Ecto neural progenitor cell (in vitro differentiated cells): ENCODE data around the gene DIDO1.
A peak's percentile ranks its signal among the peaks of the same experiment; 100 is the strongest.
"Not testable (repeated sequence)": the region's sequence is repeated elsewhere in the genome, so short reads cannot be mapped to it uniquely, and the experiment has no call there.

Source experiments
- DNase-seq: peaks from one replicate; pipeline ENCODE4 v3.0.0-alpha.2; 2018; ENCODE audit warnings: low spot score

DIDO1 gene

GRCh38 chr20:62928246-62928939 is 2.1 kb upstream of the DIDO1 start:
- DNase-seq = no peak

GRCh38 chr20:62927128-62927705 is 912 bp upstream of the DIDO1 start:
- DNase-seq = no peak

GRCh38 chr20:62925420-62926228 is 681 bp downstream of the DIDO1 start:
- DNase-seq = peak; percentile 62

GRCh38 chr20:62925076-62925419 is 1.3 kb downstream of the DIDO1 start:
- no peak for DNase-seq

- DNase-seq = no peak
These were observed 1.7 kb downstream of the DIDO1 start for GRCh38 chr20:62924442-62925075.

- DNase-seq = no peak
These were observed 2.5 kb downstream of the DIDO1 start for GRCh38 chr20:62923669-62924441.

- not testable (repeated sequence) for DNase-seq
These were observed 3.1 kb downstream of the DIDO1 start for GRCh38 chr20:62923059-62923668.

- DNase-seq = no peak
These were observed 3.8 kb downstream of the DIDO1 start for GRCh38 chr20:62922451-62922921.

GRCh38 chr20:62921119-62921687 is 5.1 kb downstream of the DIDO1 start:
- peak; percentile 78 for DNase-seq

GRCh38 chr20:62920039-62920645 is 6.2 kb downstream of the DIDO1 start:
- DNase-seq = no peak

GRCh38 chr20:62918831-62919230 is 7.5 kb downstream of the DIDO1 start:
- no peak for DNase-seq

- no peak for DNase-seq
These were observed 8.2 kb downstream of the DIDO1 start for GRCh38 chr20:62918147-62918546.

- no peak for DNase-seq
These were observed 8.6 kb downstream of the DIDO1 start for GRCh38 chr20:62917720-62918119.

GRCh38 chr20:62916703-62917476 is 9.4 kb downstream of the DIDO1 start:
- DNase-seq = no peak

- DNase-seq = peak; percentile 75
These were observed 11.3 kb downstream of the DIDO1 start for GRCh38 chr20:62914970-62915457.

GRCh38 chr20:62914436-62914835 is 11.9 kb downstream of the DIDO1 start:
- DNase-seq = no peak

GRCh38 chr20:62913043-62913630 is 13.2 kb downstream of the DIDO1 start:
- no peak for DNase-seq

GRCh38 chr20:62911701-62912280 is 14.5 kb downstream of the DIDO1 start:
- DNase-seq = no peak
